Calu3 (cell line): Measurements from ENCODE around the gene CAMK1D. TPM values are rescaled to one million over a fixed set of nuclear protein-coding genes. Genes with fewer than 3 reads are reported as not detected.

ENCODE experiments used
- BruUV-seq: library from RNA; stranded (reverse); fragments of 400-500 nt; replicated peaks from 2 replicates; lab custom pipeline; 2021; lab: Mats Ljungman, UMichigan
- CTCF ChIA-PET: fragments of 300-600 bp; sonication (Branson Sonifier 250); formaldehyde crosslinking; loops from one replicate; lab custom pipeline; 2022; ENCODE audit warnings: antibody characterized with exemption; lab: Charles Lee
- DNase-seq: peaks from one replicate; pipeline ENCODE4 v3.0.0; 2022
- H3K27ac Mint-ChIP-seq: one replicate; pipeline ENCODE4 v1.8.0; 2022; ENCODE audit warnings: mixed read lengths; ENCODE audit not compliant: unreplicated experiment
- H3K27me3 Mint-ChIP-seq: one replicate; pipeline ENCODE4 v1.8.0; 2022; ENCODE audit warnings: mixed read lengths; ENCODE audit not compliant: unreplicated experiment
- H3K36me3 Mint-ChIP-seq: one replicate; pipeline ENCODE4 v1.8.0; 2022; ENCODE audit warnings: mild to moderate bottlenecking, moderate library complexity, mixed read lengths; ENCODE audit not compliant: insufficient read depth, unreplicated experiment
- H3K4me1 Mint-ChIP-seq: one replicate; pipeline ENCODE4 v1.8.0; 2022; ENCODE audit warnings: mild to moderate bottlenecking, low read depth, mixed read lengths; ENCODE audit not compliant: unreplicated experiment
- H3K4me3 Mint-ChIP-seq: one replicate; pipeline ENCODE4 v1.8.0; 2022; ENCODE audit warnings: mild to moderate bottlenecking, low read depth, moderate library complexity, mixed read lengths; ENCODE audit not compliant: unreplicated experiment
- H3K9me3 Mint-ChIP-seq: one replicate; pipeline ENCODE4 v1.8.0; 2022; ENCODE audit warnings: low read depth, mixed read lengths; ENCODE audit not compliant: unreplicated experiment
- intact Hi-C: fragments of 100-400 bp; cut with micrococcal nuclease; formaldehyde crosslinking; loops from one replicate; pipeline ENCODE4 v1.10.0; 2022; ENCODE audit not compliant: unreplicated experiment
- total RNA-seq: library from RNA; stranded (reverse); gene quantifications from 2 replicates; pipeline ENCODE4 v1.2.3, GENCODE V29; 2022
- TF ChIP-seq, protein P1 (sequence below): fragments of 200-600 bp; IDR thresholded peaks from one replicate; pipeline ENCODE4 v1.8.0; 2022; ENCODE audit warnings: antibody characterized with exemption; ENCODE audit not compliant: unreplicated experiment

Gene CAMK1D
- total RNA-seq, 1 experiment from 2014 or later = 2.6 TPM

DNA sequence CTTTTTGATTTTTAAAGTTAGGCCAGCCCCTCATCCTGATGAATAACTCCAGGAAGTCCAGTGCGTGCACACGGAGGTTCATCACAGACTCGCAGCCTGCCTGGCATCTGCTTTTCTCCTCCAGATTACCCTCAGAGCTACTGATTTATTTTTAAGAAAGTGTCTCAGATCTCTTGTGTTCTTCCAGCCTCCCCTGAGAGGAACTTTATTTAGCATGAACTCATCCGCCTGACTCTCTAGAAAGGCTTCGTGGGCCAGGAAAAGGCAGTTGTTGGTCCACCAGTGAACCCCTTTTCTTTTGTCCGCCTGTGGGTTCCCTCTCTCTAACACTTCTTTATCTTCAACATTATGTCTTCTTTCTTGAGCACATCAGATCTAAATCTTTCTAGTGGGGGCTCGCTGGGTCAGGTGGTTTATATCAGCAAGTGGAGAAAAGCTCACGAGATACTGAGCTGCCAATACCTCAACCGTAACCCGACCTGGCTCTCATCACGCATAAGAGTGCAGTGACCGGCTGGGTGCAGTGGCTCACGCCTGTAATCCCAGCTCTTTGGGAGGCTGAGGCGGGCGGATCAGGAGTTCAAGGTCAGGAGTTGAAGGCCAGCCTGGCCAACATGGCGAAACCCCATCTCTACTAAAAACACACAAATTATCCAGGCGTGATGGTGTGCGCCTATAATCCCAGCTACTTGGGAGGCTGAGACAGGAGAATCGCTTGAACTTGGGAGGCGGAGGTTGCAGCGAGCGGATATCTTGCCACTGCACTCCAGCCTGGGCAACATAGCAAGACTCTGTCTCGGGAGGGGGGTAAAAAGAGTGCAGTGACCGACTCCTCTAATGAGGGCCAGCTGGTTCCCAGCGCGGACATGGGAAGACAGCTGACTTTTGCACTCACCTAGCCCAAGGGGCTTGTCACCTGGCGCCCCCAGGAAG is 489.9 kb downstream of the CAMK1D start:
- H3K36me3 Mint-ChIP-seq = no peaks in the 10 kb centered on the region
- DNase-seq = no peak
- no peak overlapping the region for H3K4me3 Mint-ChIP-seq
- peaks cover 85% of the 10 kb centered on the region for H3K27me3 Mint-ChIP-seq
- TF ChIP-seq, protein P1, sequence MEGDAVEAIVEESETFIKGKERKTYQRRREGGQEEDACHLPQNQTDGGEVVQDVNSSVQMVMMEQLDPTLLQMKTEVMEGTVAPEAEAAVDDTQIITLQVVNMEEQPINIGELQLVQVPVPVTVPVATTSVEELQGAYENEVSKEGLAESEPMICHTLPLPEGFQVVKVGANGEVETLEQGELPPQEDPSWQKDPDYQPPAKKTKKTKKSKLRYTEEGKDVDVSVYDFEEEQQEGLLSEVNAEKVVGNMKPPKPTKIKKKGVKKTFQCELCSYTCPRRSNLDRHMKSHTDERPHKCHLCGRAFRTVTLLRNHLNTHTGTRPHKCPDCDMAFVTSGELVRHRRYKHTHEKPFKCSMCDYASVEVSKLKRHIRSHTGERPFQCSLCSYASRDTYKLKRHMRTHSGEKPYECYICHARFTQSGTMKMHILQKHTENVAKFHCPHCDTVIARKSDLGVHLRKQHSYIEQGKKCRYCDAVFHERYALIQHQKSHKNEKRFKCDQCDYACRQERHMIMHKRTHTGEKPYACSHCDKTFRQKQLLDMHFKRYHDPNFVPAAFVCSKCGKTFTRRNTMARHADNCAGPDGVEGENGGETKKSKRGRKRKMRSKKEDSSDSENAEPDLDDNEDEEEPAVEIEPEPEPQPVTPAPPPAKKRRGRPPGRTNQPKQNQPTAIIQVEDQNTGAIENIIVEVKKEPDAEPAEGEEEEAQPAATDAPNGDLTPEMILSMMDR = no peak
- intact Hi-C loops = no loop called here
- no TSS peak for BruUV-seq
- no peaks in the 10 kb centered on the region for H3K9me3 Mint-ChIP-seq
- CTCF ChIA-PET = interaction anchor here (1.3 kb wide), 1 partner anchor 11 kb away, joined by 4 read pairs; no protein-coding TSS in a partner anchor
- no peaks in the 10 kb centered on the region for H3K4me1 Mint-ChIP-seq
- H3K27ac Mint-ChIP-seq = no peak overlapping the region

DNA sequence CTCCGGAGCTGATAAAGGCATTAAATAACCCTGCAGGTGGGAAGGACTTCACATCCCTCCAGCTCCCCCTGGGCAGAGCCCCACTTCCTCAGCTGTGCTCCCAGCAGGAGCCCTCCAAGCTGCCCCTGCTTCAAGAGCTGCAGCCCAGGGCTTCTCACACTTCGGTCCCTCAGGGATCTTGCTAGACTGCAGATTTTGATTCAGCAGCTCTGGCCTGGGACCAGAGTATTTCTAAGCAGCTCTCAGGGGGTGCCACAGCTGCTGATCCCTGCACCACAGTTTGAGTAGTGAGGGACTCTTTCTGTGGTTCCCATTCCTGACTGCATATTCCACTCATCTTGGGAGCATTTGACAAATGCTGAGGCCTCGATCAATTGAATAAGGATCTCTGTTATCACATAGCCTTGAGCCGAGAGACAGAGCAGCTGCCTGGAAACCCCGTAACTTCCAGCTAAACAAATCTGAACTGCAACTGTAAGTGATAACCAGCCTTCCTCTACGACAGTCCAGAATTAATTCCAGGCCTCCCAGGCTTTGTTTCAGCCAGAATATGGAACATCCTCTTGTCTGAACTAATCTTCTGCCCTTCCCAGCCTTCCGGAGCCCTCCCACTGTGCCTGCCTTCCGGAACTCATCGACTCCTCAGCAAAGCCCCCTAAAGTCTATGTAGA is 490.7 kb downstream of the CAMK1D start:
- intact Hi-C loops = loop anchor here (10.0 kb wide), 1 partner anchor 55 kb away; no protein-coding TSS in a partner anchor
- Mint-ChIP-seq H3K36me3 (no peaks in the 10 kb centered on the region), H3K27me3 (peaks cover 77% of the 10 kb centered on the region), H3K4me1 (peaks cover 4% of the 10 kb centered on the region), H3K27ac (no peak overlapping the region), H3K4me3 (no peak overlapping the region), H3K9me3 (no peaks in the 10 kb centered on the region)
- no peak for DNase-seq
- TF ChIP-seq, protein P1 = no peak
- CTCF ChIA-PET = interaction anchor here (1.3 kb wide), 1 partner anchor 10 kb away, joined by 4 read pairs; no protein-coding TSS in a partner anchor
- no TSS peak for BruUV-seq

DNA sequence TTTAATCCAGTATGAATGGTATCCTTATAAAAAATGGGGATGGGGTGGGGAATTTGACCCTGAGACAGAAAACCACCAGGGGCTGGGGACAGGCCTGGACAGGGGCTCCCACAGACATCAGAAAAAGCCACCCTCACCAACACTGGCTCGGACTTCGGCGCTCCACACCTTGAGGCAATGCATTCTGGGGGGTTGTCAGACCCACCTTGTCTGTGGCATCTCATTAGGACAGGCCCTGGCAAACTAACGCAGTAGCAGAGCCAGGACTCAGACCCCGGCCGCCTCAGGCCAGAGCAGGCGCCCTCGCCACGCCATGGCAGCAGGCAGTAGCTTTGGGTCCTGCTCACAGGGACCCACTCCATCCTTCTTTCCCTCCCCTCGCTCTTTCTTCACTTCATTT is 492.1 kb downstream of the CAMK1D start:
- intact Hi-C loops = loop anchor here (10.0 kb wide), 1 partner anchor 57 kb away; no protein-coding TSS in a partner anchor
- H3K4me1 Mint-ChIP-seq = peaks cover 9% of the 10 kb centered on the region
- peaks cover 73% of the 10 kb centered on the region for H3K27me3 Mint-ChIP-seq
- no TSS peak for BruUV-seq
- no peak for DNase-seq
- no peak overlapping the region for H3K4me3 Mint-ChIP-seq
- CTCF ChIA-PET = no interaction called here
- no peaks in the 10 kb centered on the region for H3K36me3 Mint-ChIP-seq
- H3K27ac Mint-ChIP-seq = no peak overlapping the region
- H3K9me3 Mint-ChIP-seq = no peaks in the 10 kb centered on the region
- TF ChIP-seq, protein P1 = no peak

DNA sequence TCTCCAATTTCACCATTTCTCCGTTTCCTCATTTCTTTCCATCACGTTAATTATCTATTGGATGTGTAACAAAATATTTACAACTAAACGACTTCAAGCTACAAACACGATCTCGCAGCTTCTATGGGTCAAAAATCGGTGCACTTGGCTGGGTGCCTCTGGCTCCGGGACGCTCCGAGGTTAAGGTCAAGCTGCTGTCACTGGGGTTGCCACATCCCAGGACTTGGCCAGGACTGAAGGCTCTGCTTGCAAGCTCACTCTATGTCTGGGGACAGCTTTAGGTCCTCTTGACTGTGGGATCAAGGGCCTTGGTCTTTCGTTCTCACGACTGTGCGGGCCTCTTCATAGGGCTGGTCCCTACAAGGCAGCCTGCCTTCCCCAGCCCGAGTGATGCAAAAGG is 492.5 kb downstream of the CAMK1D start:
- Mint-ChIP-seq H3K9me3 (no peaks in the 10 kb centered on the region), H3K36me3 (no peaks in the 10 kb centered on the region), H3K4me1 (peaks cover 9% of the 10 kb centered on the region), H3K4me3 (no peak overlapping the region), H3K27me3 (peaks cover 77% of the 10 kb centered on the region), H3K27ac (no peak overlapping the region)
- intact Hi-C loops = loop anchor here (10.0 kb wide), 1 partner anchor 57 kb away; no protein-coding TSS in a partner anchor
- DNase-seq = no peak
- no TSS peak for BruUV-seq
- CTCF ChIA-PET = no interaction called here
- TF ChIP-seq, protein P1 = no peak
